SIG-M5 treated with dmso at 0.1 percent for 504 hours (cell line): ENCODE measurements around the gene RNASET2.
A peak's percentile ranks its signal among the peaks of the same experiment; 100 is the strongest.

Experiments
- DNase-seq: peaks from one replicate; lab custom pipeline; 2025; ENCODE audit not compliant: unreplicated experiment; lab: John Stamatoyannopoulos, UW

RNASET2 gene

GRCh38 chr6:166956444-166957086 is at the start of gene RNASET2:
TSS of gene RNASET2 (minus strand) at chr6:166956550. CDS start at chr6:166956182, 368 bp downstream.
- peak; percentile 77 for DNase-seq

GRCh38 chr6:167005350-167006159 is 49.2 kb upstream of the RNASET2 start:
- no peak for DNase-seq

GRCh38 chr6:167000759-167001158 is 44.4 kb upstream of the RNASET2 start:
- DNase-seq, result no peak

- DNase-seq, result no peak
These were observed 43.5 kb upstream of the RNASET2 start for GRCh38 chr6:166999884-167000253.

GRCh38 chr6:166999145-166999883 is 43.0 kb upstream of the RNASET2 start, which contains the start of gene CEP43:
TSS of gene CEP43 (plus strand) at chr6:166999397. CDS start at chr6:166999413, 16 bp downstream.
- peak; percentile 83 for DNase-seq

- DNase-seq, result no peak
These were observed 42.1 kb upstream of the RNASET2 start for GRCh38 chr6:166998256-166999144.

GRCh38 chr6:166997768-166998255 is 41.5 kb upstream of the RNASET2 start:
- DNase-seq, result peak; percentile 56

- no peak for DNase-seq
These were observed 41.0 kb upstream of the RNASET2 start for GRCh38 chr6:166997348-166997747.

- peak; percentile 25 for DNase-seq
These were observed 40.1 kb upstream of the RNASET2 start for GRCh38 chr6:166996406-166996805.

GRCh38 chr6:166989427-166990032 is 33.2 kb upstream of the RNASET2 start:
- peak; percentile 11 for DNase-seq

GRCh38 chr6:166988674-166989201 is 32.4 kb upstream of the RNASET2 start:
- no peak for DNase-seq

- DNase-seq, result no peak
These were observed 31.6 kb upstream of the RNASET2 start for GRCh38 chr6:166987930-166988329.

GRCh38 chr6:166987448-166987847 is 31.1 kb upstream of the RNASET2 start:
- no peak for DNase-seq

GRCh38 chr6:166980738-166981137 is 24.4 kb upstream of the RNASET2 start:
- no peak for DNase-seq

GRCh38 chr6:166977621-166978525 is 21.5 kb upstream of the RNASET2 start:
- DNase-seq, result no peak

GRCh38 chr6:166976636-166977035 is 20.3 kb upstream of the RNASET2 start:
- no peak for DNase-seq

GRCh38 chr6:166972101-166972500 is 15.8 kb upstream of the RNASET2 start:
- no peak for DNase-seq

- no peak for DNase-seq
These were observed 14.9 kb upstream of the RNASET2 start for GRCh38 chr6:166971271-166971670.

GRCh38 chr6:166970776-166971175 is 14.4 kb upstream of the RNASET2 start:
- no peak for DNase-seq
